Motor neuron (in vitro differentiated cells): ENCODE measurements around the gene CELF5. TPM values are rescaled to one million over a fixed set of nuclear protein-coding genes. Genes with fewer than 3 reads are reported as not detected.

Experiments
- ATAC-seq, 8 experiments: fragments of 200-7000 bp; cut with Tn5 transposase; replicated peaks in 6 of 8; 2 replicates each; pipeline ENCODE4 v1.8.0; 2021; ENCODE audit warnings: mild to moderate bottlenecking in 8 of 8, moderate library complexity in 8 of 8
- H3K27ac ChIP-seq, 2 donors: fragments of 250-450 bp; sonication (Bioruptor Pico); 2 replicates each; pipeline ENCODE4 v1.9.0; 2021; ENCODE audit warnings: antibody characterized with exemption in 2 of 2, mild to moderate bottlenecking in 2 of 2, moderate library complexity in 1 of 2
- H3K4me1 ChIP-seq, 2 donors: fragments of 250-450 bp; sonication (Bioruptor Pico); replicated peaks in 1 of 2; 2 replicates each; pipeline ENCODE4 v1.6.1; 2021; ENCODE audit warnings: antibody characterized with exemption in 2 of 2, mild to moderate bottlenecking in 2 of 2, moderate library complexity in 1 of 2
- H3K4me3 ChIP-seq, 5 donors: fragments of 250-450 bp; sonication (Bioruptor Pico); 2 replicates each; pipeline ENCODE4 v1.9.0; 2021; ENCODE audit warnings: antibody characterized with exemption in 5 of 5, mild to moderate bottlenecking in 5 of 5, moderate library complexity in 4 of 5
- WGBS, 10 experiments: fragments of 450-650 bp; shearing (Covaris generic); methylation state at CpG; one replicate each; pipeline ENCODE4 v1.0.0; 2022; 5-methylcytosine and 5-hydroxymethylcytosine counted together
- in situ Hi-C, 9 experiments: fragments of 400-800 bp; cut with MboI; loops; one replicate each; pipeline ENCODE4 v1.15.0; 2021; ENCODE audit warnings: low sequenced_read_pairs in 9 of 9, low pct_unique_long_range_greater_than_20kb in 2 of 9; ENCODE audit not compliant: unreplicated experiment in 9 of 9
- total RNA-seq, 8 experiments: library from RNA; unstranded; fragments of 300-600 nt; gene quantifications; 2 replicates each; pipeline versions ENCODE4 v1.2.3 to v1.2.4, GENCODE V29; 2022

The CELF5 gene
- total RNA-seq, 8 experiments from 2014 or later = 0.18 to 29.9 (median 18.0) TPM

- H3K4me1 ChIP-seq = no peaks in the 10 kb centered on the region
- WGBS, 10 experiments = 70 to 100% (median 90%) methylated on average over 2 to 8 of the region's 25 CpGs; no CpG with 5 or more reads in 5 of the 10 experiments
- H3K4me3 ChIP-seq = no peak overlapping the region
- in situ Hi-C loops = loop anchor here in 3 of 9 experiments (25.0 kb wide), 2 partner anchors 117 to 142 kb away; partner anchors contain the start of genes SMIM24 (in 1 of the 3) and SMIM44 (in 1 of the 3)
- H3K27ac ChIP-seq = no peak overlapping the region
- ATAC-seq = no peak
Observed at GRCh38 chr19:3344608-3345598, 120.4 kb downstream of the CELF5 start.

GRCh38 chr19:3345850-3346460, 121.5 kb downstream of the CELF5 start:
- in situ Hi-C loops = loop anchor here in 3 of 9 experiments (25.0 kb wide), 2 partner anchors 116 to 141 kb away; partner anchors contain the start of genes SMIM24 (in 1 of the 3) and SMIM44 (in 1 of the 3)
- no peak overlapping the region for H3K27ac ChIP-seq

More at GRCh38 chr19:3345850-3346460, 121.5 kb downstream of the CELF5 start:
- Histone ChIP-seq H3K4me3 (no peak overlapping the region), H3K4me1 (no peaks in the 10 kb centered on the region)
- ATAC-seq = no peak
- 51 to 100% (median 74%) methylated on average over 1 to 8 of the region's 15 CpGs; no CpG with 5 or more reads in 4 of the 10 experiments for WGBS, 10 experiments

Other genes with a start within 250 kb of the CELF5 start
- 1 to 10 TPM in 3 of 8 experiments, under 1 TPM in 4, not detected in 1; 0.18 to 3.9 (median 0.81) TPM for gene TLE6, start 247.1 kb upstream of the CELF5 start, total RNA-seq
- 10 to 100 TPM in 1 of 8 experiments, 1 to 10 TPM in 3, under 1 TPM in 2, not detected in 2; 0.13 to 11.8 (median 4.4) TPM for gene TLE2, start 195.4 kb upstream of the CELF5 start, total RNA-seq
- 100 to 1,000 TPM; 105 to 286 (median 141) TPM for gene TLE5, start 162.2 kb upstream of the CELF5 start, total RNA-seq
- gene GNA11, start 130.3 kb upstream of the CELF5 start, total RNA-seq = 10 to 100 TPM; 10.1 to 36.7 (median 26.6) TPM
- gene GNA15, start 88.6 kb upstream of the CELF5 start, total RNA-seq = 1 to 10 TPM in 1 of 8 experiments, under 1 TPM in 3, not detected in 4; 0.22 to 1.3 (median 0.46) TPM
- gene S1PR4, start 45.9 kb upstream of the CELF5 start, total RNA-seq = under 1 TPM in 4 of 8 experiments, not detected in 4; 0.13 to 0.45 (median 0.27) TPM
- gene NCLN, start 38.7 kb upstream of the CELF5 start, total RNA-seq = 10 to 100 TPM; 11.0 to 77.7 (median 26.3) TPM
- gene NFIC, start 141.9 kb downstream of the CELF5 start, total RNA-seq = 10 to 100 TPM in 4 of 8 experiments, 1 to 10 TPM in 2, under 1 TPM in 2; 0.82 to 77.5 (median 6.3) TPM